ENCODE data around the gene ZBTB16.

ZBTB16 gene

GRCh38 chr11:114253771-114254170, 194.3 kb downstream of the ZBTB16 start:
- TF ChIP-seq CTCF (IDR thresholded peaks at IDR 0.05; ENCODE audit: low read depth, low read length, missing control alignments), result no peak
- no peak overlapping the region for H3K4me3 ChIP-seq (replicated peaks; ENCODE audit: low read depth, low read length)
- DNase-seq (ENCODE audit: extremely low read depth, low read depth), result no peak

GRCh38 chr11:114254571-114255146, 195.1 kb downstream of the ZBTB16 start:
- H3K4me3 ChIP-seq (replicated peaks; ENCODE audit: low read depth, low read length), result no peak overlapping the region
- TF ChIP-seq CTCF (IDR thresholded peaks at IDR 0.05; ENCODE audit: low read depth, low read length, missing control alignments), result no peak
- no peak for DNase-seq (ENCODE audit: extremely low read depth, low read depth)

GRCh38 chr11:114255289-114255688, 195.8 kb downstream of the ZBTB16 start:
- DNase-seq (ENCODE audit: extremely low read depth, low read depth), result no peak
- TF ChIP-seq CTCF (IDR thresholded peaks at IDR 0.05; ENCODE audit: low read depth, low read length, missing control alignments), result no peak
- no peak overlapping the region for H3K4me3 ChIP-seq (replicated peaks; ENCODE audit: low read depth, low read length)

- no peak overlapping the region for H3K4me3 ChIP-seq (replicated peaks; ENCODE audit: low read depth, low read length)
- no peak for TF ChIP-seq CTCF (IDR thresholded peaks at IDR 0.05; ENCODE audit: low read depth, low read length, missing control alignments)
- DNase-seq (ENCODE audit: extremely low read depth, low read depth), result no peak
Measured at GRCh38 chr11:114256176-114256966, 196.9 kb downstream of the ZBTB16 start.

GRCh38 chr11:114256967-114257286, 197.4 kb downstream of the ZBTB16 start:
- no peak overlapping the region for H3K4me3 ChIP-seq (replicated peaks; ENCODE audit: low read depth, low read length)
- DNase-seq (ENCODE audit: extremely low read depth, low read depth), result no peak
- TF ChIP-seq CTCF (IDR thresholded peaks at IDR 0.05; ENCODE audit: low read depth, low read length, missing control alignments), result no peak

GRCh38 chr11:114257621-114258558, 198.4 kb downstream of the ZBTB16 start:
- no peak for TF ChIP-seq CTCF (IDR thresholded peaks at IDR 0.05; ENCODE audit: low read depth, low read length, missing control alignments)
- no peak overlapping the region for H3K4me3 ChIP-seq (replicated peaks; ENCODE audit: low read depth, low read length)
- no peak for DNase-seq (ENCODE audit: extremely low read depth, low read depth)

Data from HFF-Myc (cell line).